Gastrocnemius medialis (tissue), 4 donors: ENCODE measurements around the gene PSG2.
"Not testable (repeated sequence)": the region's sequence is repeated elsewhere in the genome, so short reads cannot be mapped to it uniquely, and the experiment has no call there.

ENCODE experiments used
- POLR2A ChIP-seq, 2 donors: fragments of 450-650 bp; IDR thresholded peaks; one replicate each; pipeline ENCODE4 v1.6.1; 2017; ENCODE audit warnings: antibody characterized with exemption in 2 of 2, mild to moderate bottlenecking in 2 of 2, moderate library complexity in 2 of 2
- TF ChIP-seq, protein P1 (sequence below), 5 experiments: fragments of 450-650 bp in 3 of 5; fragments of 200-600 bp in 2 of 5; sonication (generic) in 2 of 5; IDR thresholded peaks in 4 of 5; conservative IDR thresholded peaks in 1 of 5; 1 replicate in 4 of 5; 2 replicates in 1 of 5; pipeline ENCODE4 v1.5.1; 2016 to 2019; ENCODE audit warnings: antibody characterized with exemption in 5 of 5, mild to moderate bottlenecking in 3 of 5, moderate library complexity in 3 of 5

GRCh38 chr19:43082601-43083000 lies at the start of gene PSG2:
- TF ChIP-seq, protein P1, sequence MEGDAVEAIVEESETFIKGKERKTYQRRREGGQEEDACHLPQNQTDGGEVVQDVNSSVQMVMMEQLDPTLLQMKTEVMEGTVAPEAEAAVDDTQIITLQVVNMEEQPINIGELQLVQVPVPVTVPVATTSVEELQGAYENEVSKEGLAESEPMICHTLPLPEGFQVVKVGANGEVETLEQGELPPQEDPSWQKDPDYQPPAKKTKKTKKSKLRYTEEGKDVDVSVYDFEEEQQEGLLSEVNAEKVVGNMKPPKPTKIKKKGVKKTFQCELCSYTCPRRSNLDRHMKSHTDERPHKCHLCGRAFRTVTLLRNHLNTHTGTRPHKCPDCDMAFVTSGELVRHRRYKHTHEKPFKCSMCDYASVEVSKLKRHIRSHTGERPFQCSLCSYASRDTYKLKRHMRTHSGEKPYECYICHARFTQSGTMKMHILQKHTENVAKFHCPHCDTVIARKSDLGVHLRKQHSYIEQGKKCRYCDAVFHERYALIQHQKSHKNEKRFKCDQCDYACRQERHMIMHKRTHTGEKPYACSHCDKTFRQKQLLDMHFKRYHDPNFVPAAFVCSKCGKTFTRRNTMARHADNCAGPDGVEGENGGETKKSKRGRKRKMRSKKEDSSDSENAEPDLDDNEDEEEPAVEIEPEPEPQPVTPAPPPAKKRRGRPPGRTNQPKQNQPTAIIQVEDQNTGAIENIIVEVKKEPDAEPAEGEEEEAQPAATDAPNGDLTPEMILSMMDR (IDR thresholded peaks at IDR 0.05 in 4 of 5, conservative IDR thresholded peaks at IDR 0.05 in 1 of 5), result not testable (repeated sequence)
- not testable (repeated sequence) for TF ChIP-seq POLR2A (IDR thresholded peaks at IDR 0.05)
